Osteocyte (in vitro differentiated cells): ENCODE results near the gene MED16. TPM values are rescaled to one million over a fixed set of nuclear protein-coding genes. Genes with fewer than 3 reads are reported as not detected.
A peak's percentile ranks its signal among the peaks of the same experiment; 100 is the strongest.

Experiments
- DNase-seq: peaks from one replicate; pipeline ENCODE4 v3.0.0; 2021; ENCODE audit warnings: mixed read lengths; ENCODE audit not compliant: unreplicated experiment; ENCODE audit errors: extremely low spot score
- H3K27ac Mint-ChIP-seq: one replicate; pipeline ENCODE4 v1.8.0; 2021; ENCODE audit warnings: mild to moderate bottlenecking, mixed read lengths; ENCODE audit not compliant: unreplicated experiment
- H3K27me3 Mint-ChIP-seq: one replicate; pipeline ENCODE4 v1.8.0; 2021; ENCODE audit warnings: mixed read lengths; ENCODE audit not compliant: unreplicated experiment
- H3K36me3 Mint-ChIP-seq: one replicate; pipeline ENCODE4 v1.8.0; 2021; ENCODE audit warnings: mixed read lengths; ENCODE audit not compliant: unreplicated experiment
- H3K4me1 Mint-ChIP-seq: one replicate; pipeline ENCODE4 v1.8.0; 2021; ENCODE audit warnings: mixed read lengths; ENCODE audit not compliant: unreplicated experiment
- H3K4me3 Mint-ChIP-seq: one replicate; pipeline ENCODE4 v1.8.0; 2021; ENCODE audit warnings: mild to moderate bottlenecking, moderate library complexity, mixed read lengths; ENCODE audit not compliant: unreplicated experiment
- H3K9me3 Mint-ChIP-seq: one replicate; pipeline ENCODE4 v1.8.0; 2021; ENCODE audit warnings: mixed read lengths; ENCODE audit not compliant: unreplicated experiment
- total RNA-seq: library from RNA; stranded (reverse); gene quantifications from 2 replicates; pipeline ENCODE4 v1.2.1, GENCODE V29; 2021
- TF ChIP-seq, protein P1 (sequence below): fragments of 200-600 bp; sonication (generic); IDR thresholded peaks from 2 replicates; pipeline ENCODE4 v1.5.0; 2021; ENCODE audit warnings: antibody characterized with exemption, mild to moderate bottlenecking, moderate library complexity

The MED16 gene
- total RNA-seq, 1 donor from 2014 or later, result 72.3 TPM

GRCh38 chr19:871446-872265 lies 21.3 kb downstream of the MED16 start:
- Mint-ChIP-seq H3K27ac (peak overlapping the region; percentile 85), H3K4me1 (peaks cover 52% of the 10 kb centered on the region), H3K4me3 (no peak overlapping the region), H3K36me3 (peaks cover 20% of the 10 kb centered on the region), H3K9me3 (no peaks in the 10 kb centered on the region), H3K27me3 (no peaks in the 10 kb centered on the region)
- DNase-seq, result peak; percentile 83
- TF ChIP-seq, protein P1, sequence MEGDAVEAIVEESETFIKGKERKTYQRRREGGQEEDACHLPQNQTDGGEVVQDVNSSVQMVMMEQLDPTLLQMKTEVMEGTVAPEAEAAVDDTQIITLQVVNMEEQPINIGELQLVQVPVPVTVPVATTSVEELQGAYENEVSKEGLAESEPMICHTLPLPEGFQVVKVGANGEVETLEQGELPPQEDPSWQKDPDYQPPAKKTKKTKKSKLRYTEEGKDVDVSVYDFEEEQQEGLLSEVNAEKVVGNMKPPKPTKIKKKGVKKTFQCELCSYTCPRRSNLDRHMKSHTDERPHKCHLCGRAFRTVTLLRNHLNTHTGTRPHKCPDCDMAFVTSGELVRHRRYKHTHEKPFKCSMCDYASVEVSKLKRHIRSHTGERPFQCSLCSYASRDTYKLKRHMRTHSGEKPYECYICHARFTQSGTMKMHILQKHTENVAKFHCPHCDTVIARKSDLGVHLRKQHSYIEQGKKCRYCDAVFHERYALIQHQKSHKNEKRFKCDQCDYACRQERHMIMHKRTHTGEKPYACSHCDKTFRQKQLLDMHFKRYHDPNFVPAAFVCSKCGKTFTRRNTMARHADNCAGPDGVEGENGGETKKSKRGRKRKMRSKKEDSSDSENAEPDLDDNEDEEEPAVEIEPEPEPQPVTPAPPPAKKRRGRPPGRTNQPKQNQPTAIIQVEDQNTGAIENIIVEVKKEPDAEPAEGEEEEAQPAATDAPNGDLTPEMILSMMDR, result no peak

DNA sequence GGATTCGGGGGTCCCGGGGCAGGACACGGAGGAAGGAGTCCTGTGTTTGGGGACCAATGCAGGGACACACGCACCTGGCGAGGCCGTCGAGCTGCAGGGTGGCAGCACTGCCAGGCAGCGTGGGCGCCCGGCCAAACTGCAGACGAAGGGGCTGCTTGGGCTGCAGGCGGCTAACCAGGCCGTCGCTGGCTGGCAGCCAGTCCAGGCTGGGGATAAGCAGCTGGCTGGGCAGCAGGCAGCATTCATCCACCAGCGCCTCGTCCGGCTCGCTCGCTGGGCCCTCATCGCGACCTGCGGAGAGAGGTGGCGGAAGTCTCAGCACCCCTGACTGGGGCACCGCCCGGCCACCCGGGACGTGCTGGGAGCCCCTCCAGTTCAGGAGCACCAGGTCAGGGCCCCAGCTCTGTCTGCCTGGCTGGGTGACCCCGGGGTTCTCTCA lies 22.0 kb downstream of the MED16 start:
- Mint-ChIP-seq H3K9me3 (no peaks in the 10 kb centered on the region), H3K4me3 (no peak overlapping the region), H3K4me1 (peaks cover 55% of the 10 kb centered on the region), H3K36me3 (peaks cover 17% of the 10 kb centered on the region), H3K27me3 (no peaks in the 10 kb centered on the region), H3K27ac (peak overlapping the region; percentile 38)
- peak; percentile 89 for DNase-seq
- TF ChIP-seq, protein P1, result no peak

DNA sequence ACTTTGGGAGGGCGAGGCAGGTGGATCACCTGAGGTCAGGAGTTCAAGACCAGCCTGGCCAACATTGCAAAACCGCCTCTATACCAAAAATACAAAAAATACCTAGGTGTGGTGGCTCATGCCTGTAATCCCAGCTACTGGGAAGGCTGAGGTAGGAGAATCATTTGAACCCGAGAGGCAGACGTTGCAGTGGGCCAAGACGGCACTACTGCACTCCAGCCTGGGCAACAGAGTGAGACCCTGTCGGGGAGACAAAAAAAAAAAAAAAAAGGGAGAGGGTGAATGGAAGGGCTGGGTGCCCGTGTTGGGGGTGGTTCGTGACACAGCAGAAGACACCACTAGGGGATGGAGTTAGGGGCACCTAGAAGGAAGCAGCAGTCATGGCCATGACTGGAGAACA lies 22.7 kb downstream of the MED16 start:
- H3K4me3 Mint-ChIP-seq, result no peak overlapping the region

GRCh38 chr19:869245-870177 lies 23.5 kb downstream of the MED16 start:
- Mint-ChIP-seq H3K4me3 (no peak overlapping the region), H3K36me3 (peaks cover 11% of the 10 kb centered on the region), H3K9me3 (no peaks in the 10 kb centered on the region), H3K4me1 (peaks cover 62% of the 10 kb centered on the region), H3K27me3 (no peaks in the 10 kb centered on the region), H3K27ac (peak overlapping the region; percentile 97)
- DNase-seq, result peak; percentile 91
- TF ChIP-seq, protein P1, result no peak

More for the DNA sequence above, 22.7 kb downstream of the MED16 start:
- TF ChIP-seq, protein P1, result no peak
- Mint-ChIP-seq H3K9me3 (no peaks in the 10 kb centered on the region), H3K27ac (peak overlapping the region; percentile 97), H3K27me3 (no peaks in the 10 kb centered on the region), H3K4me1 (peaks cover 58% of the 10 kb centered on the region), H3K36me3 (peaks cover 14% of the 10 kb centered on the region)
- no peak for DNase-seq
